ENCODE measurements around the gene RGPD4. TPM values are rescaled to one million over a fixed set of nuclear protein-coding genes. Genes with fewer than 3 reads are reported as not detected.

Gene RGPD4
- total and polyA plus RNA-seq, 10 of the 15 experiments (the other 5 are each of a cell fraction or from before 2014, with no cell fraction given) = 0.05 TPM; not detected in 9

DNA sequence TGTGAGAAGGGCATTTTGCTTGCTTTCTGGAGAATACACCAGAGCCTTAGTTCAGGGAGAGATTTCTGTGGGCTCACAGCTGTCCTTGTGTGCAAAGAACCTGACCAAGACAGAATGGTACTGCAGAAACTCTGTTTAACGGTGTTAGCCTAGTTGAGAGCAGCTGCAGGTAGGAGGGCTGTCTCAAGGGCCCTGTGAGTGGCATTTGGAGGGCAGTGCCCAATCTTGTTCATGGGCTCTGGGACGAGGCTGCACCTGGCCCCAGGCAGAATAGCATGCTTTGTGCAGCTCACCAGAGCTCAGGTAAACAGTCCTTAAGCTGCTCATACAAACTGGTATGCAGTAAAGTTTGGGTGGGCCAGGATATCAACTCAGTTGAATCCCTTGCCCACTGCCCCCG is 16.9 kb upstream of the RGPD4 start:
- H3K9ac ChIP-seq (ENCODE audit: control insufficient read depth, insufficient read depth, low read length) = no peak overlapping the region
- H3K4me2 ChIP-seq (ENCODE audit: control insufficient read depth, insufficient read depth) = no peak overlapping the region
- ChIA-PET RAD21 (ENCODE audit: unreplicated experiment) (no interaction called here), POLR2A (no interaction called here), CTCF (no interaction called here), SMC1A (ENCODE audit: uncharacterized antibody, unreplicated experiment) (no interaction called here)
- H3K79me2 ChIP-seq (ENCODE audit: control insufficient read depth, insufficient read depth, low read length) = no peaks in the 10 kb centered on the region
- no peak for ATAC-seq
- H3K36me3 ChIP-seq (ENCODE audit: control insufficient read depth in 2 of 2, insufficient read depth in 2 of 2, low read length in 1 of 2) = no peaks in the 10 kb centered on the region
- no peaks in the 10 kb centered on the region for H4K20me1 ChIP-seq (ENCODE audit: control insufficient read depth, insufficient read depth)
- in situ Hi-C loops (cut with MboI) = no loop called here
- intact Hi-C loops (cut with micrococcal nuclease; ENCODE audit: unreplicated experiment) = no loop called here
- TF ChIP-seq GABPA (IDR thresholded peaks at IDR 0.05; ENCODE audit: low read depth) (no peak), TCF7 (IDR thresholded peaks at IDR 0.05; ENCODE audit: borderline replicate concordance) (no peak), MLLT1 (IDR thresholded peaks at IDR 0.05) (no peak), NFIC (IDR thresholded peaks at IDR 0.05; ENCODE audit: low read depth, low read length) (no peak), CHD1 (IDR thresholded peaks at IDR 0.05; ENCODE audit: low read depth, low read length) (no peak), TCF3 (IDR thresholded peaks at IDR 0.05; ENCODE audit: borderline replicate concordance, insufficient read depth, low read depth, low read length) (no peak), BMI1 (IDR thresholded peaks at IDR 0.05; ENCODE audit: borderline replicate concordance) (no peak), KDM1A (IDR thresholded peaks at IDR 0.05; ENCODE audit: borderline replicate concordance) (no peak)
- TF ChIP-seq, protein P1, sequence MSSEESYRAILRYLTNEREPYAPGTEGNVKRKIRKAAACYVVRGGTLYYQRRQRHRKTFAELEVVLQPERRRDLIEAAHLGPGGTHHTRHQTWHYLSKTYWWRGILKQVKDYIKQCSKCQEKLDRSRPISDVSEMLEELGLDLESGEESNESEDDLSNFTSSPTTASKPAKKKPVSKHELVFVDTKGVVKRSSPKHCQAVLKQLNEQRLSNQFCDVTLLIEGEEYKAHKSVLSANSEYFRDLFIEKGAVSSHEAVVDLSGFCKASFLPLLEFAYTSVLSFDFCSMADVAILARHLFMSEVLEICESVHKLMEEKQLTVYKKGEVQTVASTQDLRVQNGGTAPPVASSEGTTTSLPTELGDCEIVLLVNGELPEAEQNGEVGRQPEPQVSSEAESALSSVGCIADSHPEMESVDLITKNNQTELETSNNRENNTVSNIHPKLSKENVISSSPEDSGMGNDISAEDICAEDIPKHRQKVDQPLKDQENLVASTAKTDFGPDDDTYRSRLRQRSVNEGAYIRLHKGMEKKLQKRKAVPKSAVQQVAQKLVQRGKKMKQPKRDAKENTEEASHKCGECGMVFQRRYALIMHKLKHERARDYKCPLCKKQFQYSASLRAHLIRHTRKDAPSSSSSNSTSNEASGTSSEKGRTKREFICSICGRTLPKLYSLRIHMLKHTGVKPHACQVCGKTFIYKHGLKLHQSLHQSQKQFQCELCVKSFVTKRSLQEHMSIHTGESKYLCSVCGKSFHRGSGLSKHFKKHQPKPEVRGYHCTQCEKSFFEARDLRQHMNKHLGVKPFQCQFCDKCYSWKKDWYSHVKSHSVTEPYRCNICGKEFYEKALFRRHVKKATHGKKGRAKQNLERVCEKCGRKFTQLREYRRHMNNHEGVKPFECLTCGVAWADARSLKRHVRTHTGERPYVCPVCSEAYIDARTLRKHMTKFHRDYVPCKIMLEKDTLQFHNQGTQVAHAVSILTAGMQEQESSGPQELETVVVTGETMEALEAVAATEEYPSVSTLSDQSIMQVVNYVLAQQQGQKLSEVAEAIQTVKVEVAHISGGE (CRISPR knock-in tag; IDR thresholded peaks at IDR 0.05) = no peak
- TF ChIP-seq, protein P2, sequence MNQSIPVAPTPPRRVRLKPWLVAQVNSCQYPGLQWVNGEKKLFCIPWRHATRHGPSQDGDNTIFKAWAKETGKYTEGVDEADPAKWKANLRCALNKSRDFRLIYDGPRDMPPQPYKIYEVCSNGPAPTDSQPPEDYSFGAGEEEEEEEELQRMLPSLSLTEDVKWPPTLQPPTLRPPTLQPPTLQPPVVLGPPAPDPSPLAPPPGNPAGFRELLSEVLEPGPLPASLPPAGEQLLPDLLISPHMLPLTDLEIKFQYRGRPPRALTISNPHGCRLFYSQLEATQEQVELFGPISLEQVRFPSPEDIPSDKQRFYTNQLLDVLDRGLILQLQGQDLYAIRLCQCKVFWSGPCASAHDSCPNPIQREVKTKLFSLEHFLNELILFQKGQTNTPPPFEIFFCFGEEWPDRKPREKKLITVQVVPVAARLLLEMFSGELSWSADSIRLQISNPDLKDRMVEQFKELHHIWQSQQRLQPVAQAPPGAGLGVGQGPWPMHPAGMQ (IDR thresholded peaks at IDR 0.05; ENCODE audit: borderline replicate concordance) = no peak
- H3K9me3 ChIP-seq (replicated peaks; ENCODE audit: control insufficient read depth, insufficient read depth, low read length) = no peaks in the 10 kb centered on the region
- BruUV-seq (replicated peaks) = no TSS peak
- H3K27ac ChIP-seq (ENCODE audit: control insufficient read depth, insufficient read depth) = no peak overlapping the region
- no peak overlapping the region for H2AFZ ChIP-seq (ENCODE audit: control insufficient read depth, low read depth, low read length)
- no peak overlapping the region for H3K4me3 ChIP-seq
- no peak for DNase-seq (ENCODE audit: low read depth, low spot score)
- H3K4me1 ChIP-seq (ENCODE audit: control insufficient read depth, insufficient read depth, low read length) = no peaks in the 10 kb centered on the region
- H3K27me3 ChIP-seq (replicated peaks in 1 of 2; ENCODE audit: control insufficient read depth in 2 of 2, insufficient read depth in 2 of 2, low read length in 1 of 2) = no peaks in the 10 kb centered on the region
- WGBS (ENCODE audit: insufficient coverage, insufficient replicate concordance, low lambda C conversion rate, missing lambda C conversion rate) = 4% methylated on average over 3 of the region's 3 CpGs
- FAIRE-seq = no peak

Measured in GM12878 (cell line).